ENCODE data around the gene NRBF2. TPM values are rescaled to one million over a fixed set of nuclear protein-coding genes. Genes with fewer than 3 reads are reported as not detected.

Gene NRBF2
- total RNA-seq, 1 donor from 2014 or later: 31.0 TPM

DNA sequence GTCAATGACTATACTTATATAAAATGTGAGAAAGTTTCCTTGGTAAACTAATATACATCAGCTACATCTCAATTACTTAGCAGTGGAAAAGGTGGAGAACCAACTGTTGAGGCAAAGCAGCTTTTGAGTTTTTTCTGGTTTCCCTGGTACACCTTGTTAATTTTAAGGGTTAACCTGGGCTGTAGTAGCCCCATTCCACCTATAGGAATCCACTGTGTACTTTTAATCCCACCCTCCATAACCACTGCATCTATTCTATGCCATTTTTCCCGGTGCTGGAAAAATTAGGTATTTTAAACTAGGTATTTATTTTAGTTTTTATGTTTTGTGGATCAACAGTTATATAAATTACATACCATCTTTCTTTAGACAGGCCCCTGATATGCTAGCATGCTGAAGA is 42.4 kb downstream of the NRBF2 start:
- Mint-ChIP-seq H3K9me3 (ENCODE audit: unreplicated experiment) (peaks cover 5% of the 10 kb centered on the region), H3K27me3 (ENCODE audit: unreplicated experiment) (peaks cover 1% of the 10 kb centered on the region), H3K27ac (ENCODE audit: unreplicated experiment) (no peak overlapping the region), H3K4me3 (ENCODE audit: unreplicated experiment) (no peak overlapping the region), H3K36me3 (ENCODE audit: unreplicated experiment) (no peaks in the 10 kb centered on the region), H3K4me1 (ENCODE audit: low read depth, unreplicated experiment) (no peaks in the 10 kb centered on the region)
- no peak for TF ChIP-seq CTCF (IDR thresholded peaks at IDR 0.05; ENCODE audit: partially characterized antibody, unreplicated experiment)
- DNase-seq: no peak

GRCh38 chr10:63192826-63193225 is 59.7 kb downstream of the NRBF2 start:
- no peaks in the 10 kb centered on the region for H3K27me3 Mint-ChIP-seq (ENCODE audit: unreplicated experiment)
- no peak overlapping the region for H3K4me3 Mint-ChIP-seq (ENCODE audit: unreplicated experiment)
- no peak for TF ChIP-seq CTCF (IDR thresholded peaks at IDR 0.05; ENCODE audit: partially characterized antibody, unreplicated experiment)
- H3K4me1 Mint-ChIP-seq (ENCODE audit: low read depth, unreplicated experiment): no peaks in the 10 kb centered on the region
- H3K27ac Mint-ChIP-seq (ENCODE audit: unreplicated experiment): no peak overlapping the region
- no peaks in the 10 kb centered on the region for H3K9me3 Mint-ChIP-seq (ENCODE audit: unreplicated experiment)
- no peak for DNase-seq
- peaks cover 2% of the 10 kb centered on the region for H3K36me3 Mint-ChIP-seq (ENCODE audit: unreplicated experiment)

DNA sequence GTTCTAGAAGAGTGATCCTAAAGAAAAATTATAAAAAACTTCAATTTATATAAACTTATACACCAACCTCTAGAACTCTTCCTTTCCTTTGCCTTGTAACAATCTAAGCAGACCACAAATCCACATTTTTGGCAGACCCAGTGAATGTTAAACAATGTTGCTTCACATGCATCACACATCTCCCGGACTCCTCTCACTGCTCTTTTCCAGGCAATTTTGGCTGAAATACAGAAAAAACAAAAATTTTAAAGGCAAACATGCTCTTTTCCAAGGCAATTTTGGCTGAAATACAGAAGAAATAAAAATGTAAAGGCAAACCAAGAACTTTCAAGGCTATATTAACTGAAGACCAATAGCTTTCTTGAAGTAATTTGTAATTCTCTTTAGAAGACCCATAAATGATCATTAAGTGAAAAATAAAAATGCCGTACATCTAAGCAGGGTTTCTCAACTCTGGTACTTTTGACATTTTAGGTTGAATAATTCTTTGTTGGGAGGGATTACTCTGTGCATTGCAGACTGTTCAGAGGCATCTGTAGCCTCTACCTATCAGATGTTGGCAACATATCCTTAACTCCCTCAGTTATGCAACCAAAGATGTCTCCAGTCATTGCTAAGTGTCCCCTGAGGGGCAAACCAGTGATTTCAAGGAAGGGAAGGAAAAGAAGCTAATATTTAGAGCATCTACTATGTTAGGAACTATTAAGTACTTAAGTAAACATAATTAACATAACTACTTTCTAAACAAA is 64.4 kb downstream of the NRBF2 start:
- no peak for DNase-seq
- Mint-ChIP-seq H3K4me1 (ENCODE audit: low read depth, unreplicated experiment) (peaks cover 3% of the 10 kb centered on the region), H3K27ac (ENCODE audit: unreplicated experiment) (no peak overlapping the region), H3K27me3 (ENCODE audit: unreplicated experiment) (no peaks in the 10 kb centered on the region), H3K36me3 (ENCODE audit: unreplicated experiment) (no peaks in the 10 kb centered on the region), H3K9me3 (ENCODE audit: unreplicated experiment) (no peaks in the 10 kb centered on the region), H3K4me3 (ENCODE audit: unreplicated experiment) (no peak overlapping the region)
- TF ChIP-seq CTCF (IDR thresholded peaks at IDR 0.05; ENCODE audit: partially characterized antibody, unreplicated experiment): no peak

DNA sequence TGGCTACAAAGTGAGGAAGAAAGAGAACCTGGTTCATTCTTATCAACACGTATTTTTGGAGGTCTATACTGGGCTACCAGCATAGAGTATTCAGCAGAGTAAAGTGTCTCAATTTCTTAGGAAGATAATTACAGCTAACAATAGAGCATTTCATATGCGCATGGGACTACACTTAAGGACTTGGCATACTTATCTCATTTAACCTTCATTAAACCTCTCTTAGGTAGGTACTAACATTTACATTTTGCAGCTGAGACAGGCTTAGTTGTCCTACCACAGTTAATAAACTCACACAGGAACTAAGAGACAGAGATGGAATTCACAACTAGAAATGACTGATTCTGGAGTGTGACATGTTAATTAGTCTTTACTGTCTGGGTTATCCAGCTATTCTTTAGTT is 66.6 kb downstream of the NRBF2 start:
- H3K27me3 Mint-ChIP-seq (ENCODE audit: unreplicated experiment): no peaks in the 10 kb centered on the region
- H3K4me1 Mint-ChIP-seq (ENCODE audit: low read depth, unreplicated experiment): peaks cover 5% of the 10 kb centered on the region
- no peak for TF ChIP-seq CTCF (IDR thresholded peaks at IDR 0.05; ENCODE audit: partially characterized antibody, unreplicated experiment)
- H3K36me3 Mint-ChIP-seq (ENCODE audit: unreplicated experiment): no peaks in the 10 kb centered on the region
- peak overlapping the region; percentile 56 for H3K27ac Mint-ChIP-seq (ENCODE audit: unreplicated experiment)
- H3K4me3 Mint-ChIP-seq (ENCODE audit: unreplicated experiment): no peak overlapping the region
- peaks cover 2% of the 10 kb centered on the region for H3K9me3 Mint-ChIP-seq (ENCODE audit: unreplicated experiment)
- no peak for DNase-seq

GRCh38 chr10:63200431-63200830 is 67.3 kb downstream of the NRBF2 start:
- H3K4me1 Mint-ChIP-seq (ENCODE audit: low read depth, unreplicated experiment): peaks cover 5% of the 10 kb centered on the region
- H3K9me3 Mint-ChIP-seq (ENCODE audit: unreplicated experiment): peaks cover 2% of the 10 kb centered on the region
- no peak overlapping the region for H3K4me3 Mint-ChIP-seq (ENCODE audit: unreplicated experiment)
- H3K27ac Mint-ChIP-seq (ENCODE audit: unreplicated experiment): no peak overlapping the region
- H3K36me3 Mint-ChIP-seq (ENCODE audit: unreplicated experiment): no peaks in the 10 kb centered on the region
- TF ChIP-seq CTCF (IDR thresholded peaks at IDR 0.05; ENCODE audit: partially characterized antibody, unreplicated experiment): no peak
- H3K27me3 Mint-ChIP-seq (ENCODE audit: unreplicated experiment): no peaks in the 10 kb centered on the region
- no peak for DNase-seq
